NCI-H460 (cell line): Measurements from ENCODE around the gene AFG1L. TPM values are rescaled to one million over a fixed set of nuclear protein-coding genes. Genes with fewer than 3 reads are reported as not detected.
"Not testable (repeated sequence)": the region's sequence is repeated elsewhere in the genome, so short reads cannot be mapped to it uniquely, and the experiment has no call there.

Source experiments
- DNase-seq: peaks from one replicate; pipeline ENCODE4 v3.0.0-alpha.2; 2016; ENCODE audit warnings: low read depth; ENCODE audit errors: extremely low read depth
- total RNA-seq: library from RNA; depleted of rRNA; stranded (reverse); fragments of >200 nt; shearing (Covaris generic); gene quantifications from 2 replicates; pipeline ENCODE4 v1.2.3, GENCODE V29; 2014

AFG1L gene
- total RNA-seq, 1 experiment from 2014 or later, result 2.3 TPM

- no peak for DNase-seq
Measured at GRCh38 chr6:108407904-108408827, 113.3 kb downstream of the AFG1L start.

- no peak for DNase-seq
Measured at GRCh38 chr6:108408861-108409260, 114.0 kb downstream of the AFG1L start.

- not testable (repeated sequence) for DNase-seq
Measured at GRCh38 chr6:108416047-108416833, 121.4 kb downstream of the AFG1L start.

- no peak for DNase-seq
Measured at GRCh38 chr6:108417027-108417426, 122.2 kb downstream of the AFG1L start.

- DNase-seq, result no peak
Measured at GRCh38 chr6:108419474-108419873, 124.6 kb downstream of the AFG1L start.

- DNase-seq, result no peak
Measured at GRCh38 chr6:108419934-108420609, 125.2 kb downstream of the AFG1L start.

- DNase-seq, result no peak
Measured at GRCh38 chr6:108421366-108421765, 126.5 kb downstream of the AFG1L start.

GRCh38 chr6:108423982-108424705 is 129.3 kb downstream of the AFG1L start:
- no peak for DNase-seq

GRCh38 chr6:108425428-108425827 is 130.6 kb downstream of the AFG1L start:
- DNase-seq, result no peak

- DNase-seq, result no peak
Measured at GRCh38 chr6:108432143-108432542, 137.3 kb downstream of the AFG1L start.

- DNase-seq, result no peak
Measured at GRCh38 chr6:108432792-108433191, 137.9 kb downstream of the AFG1L start.

- DNase-seq, result no peak
Measured at GRCh38 chr6:108434222-108434621, 139.4 kb downstream of the AFG1L start.

GRCh38 chr6:108435391-108435790 is 140.5 kb downstream of the AFG1L start:
- DNase-seq, result no peak

GRCh38 chr6:108436771-108437170 is 141.9 kb downstream of the AFG1L start:
- no peak for DNase-seq

GRCh38 chr6:108437821-108438220 is 143.0 kb downstream of the AFG1L start:
- no peak for DNase-seq

- no peak for DNase-seq
Measured at GRCh38 chr6:108438918-108439317, 144.1 kb downstream of the AFG1L start.

GRCh38 chr6:108441141-108441540 is 146.3 kb downstream of the AFG1L start:
- no peak for DNase-seq

GRCh38 chr6:108442770-108443520 is 148.1 kb downstream of the AFG1L start:
- DNase-seq, result no peak

GRCh38 chr6:108446629-108447150 is 151.8 kb downstream of the AFG1L start:
- no peak for DNase-seq
